ENCODE measurements around the gene RNF150.

Gene RNF150

DNA sequence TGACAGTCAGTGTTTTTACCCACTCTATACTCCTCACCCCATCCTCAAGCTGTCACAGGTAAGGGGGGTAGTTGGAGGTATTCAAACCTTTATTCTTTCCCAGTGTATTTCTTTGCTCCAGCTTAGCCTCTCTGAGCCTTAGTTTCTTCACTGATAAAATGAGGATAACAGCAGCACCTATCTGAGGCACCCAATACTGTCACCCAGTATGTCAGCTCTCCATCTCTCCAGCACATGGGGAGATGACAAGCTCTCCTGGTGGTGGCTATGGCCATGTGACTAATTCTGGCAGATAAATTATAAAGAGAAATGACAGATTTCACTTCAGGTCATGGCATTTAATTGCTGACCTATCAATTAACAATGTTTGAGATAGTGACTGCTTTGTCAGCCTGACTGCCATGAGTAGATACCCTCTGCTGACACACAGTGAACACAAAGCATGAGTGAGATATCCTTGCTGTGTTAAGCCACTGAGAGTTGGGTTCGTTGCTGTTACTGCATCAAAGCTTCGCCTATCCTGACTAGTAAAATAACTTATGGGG lies 200.7 kb downstream of the RNF150 start:
- peak overlapping the region; percentile 61 for H3K4me2 ChIP-seq (ENCODE audit: low read depth, low read length, poor library complexity, severe bottlenecking)
- no peak overlapping the region for H2AFZ ChIP-seq (ENCODE audit: low read length)
- H3K9me2 ChIP-seq (replicated peaks; ENCODE audit: low read depth, low read length): no peaks in the 10 kb centered on the region
- peak overlapping the region; percentile 11 for H3K9ac ChIP-seq (ENCODE audit: low read depth, low read length, poor library complexity, severe bottlenecking)
- H3K4me1 ChIP-seq (ENCODE audit: insufficient read depth, low read length, poor library complexity, severe bottlenecking): peaks cover 4% of the 10 kb centered on the region
- no peaks in the 10 kb centered on the region for H4K20me1 ChIP-seq (ENCODE audit: insufficient read depth, low read length, poor library complexity, severe bottlenecking)
- H3K4me3 ChIP-seq (ENCODE audit: low read length, poor library complexity, severe bottlenecking): peak overlapping the region; percentile 34
- no peaks in the 10 kb centered on the region for H3K79me2 ChIP-seq (ENCODE audit: insufficient read depth, low read length)
- no peaks in the 10 kb centered on the region for H3F3A ChIP-seq (ENCODE audit: low read depth)
- no peaks in the 10 kb centered on the region for H3K9me3 ChIP-seq (ENCODE audit: insufficient read depth, low read depth, low read length)
- no peaks in the 10 kb centered on the region for H3K36me3 ChIP-seq (ENCODE audit: insufficient read depth, low read length)
- no peaks in the 10 kb centered on the region for H3K27me3 ChIP-seq (ENCODE audit: insufficient read depth, low read length, poor library complexity, severe bottlenecking)
- TF ChIP-seq EZH2phosphoT487 (IDR thresholded peaks at IDR 0.05; ENCODE audit: borderline replicate concordance) (no peak), CTCF (conservative IDR thresholded peaks at IDR 0.05; ENCODE audit: low read length) (no peak)

- H3K9ac ChIP-seq (ENCODE audit: low read depth, low read length, poor library complexity, severe bottlenecking): peak overlapping the region; percentile 29
- H2AFZ ChIP-seq (ENCODE audit: low read length): no peak overlapping the region
- no peaks in the 10 kb centered on the region for H3K36me3 ChIP-seq (ENCODE audit: insufficient read depth, low read length)
- no peaks in the 10 kb centered on the region for H4K20me1 ChIP-seq (ENCODE audit: insufficient read depth, low read length, poor library complexity, severe bottlenecking)
- H3K4me1 ChIP-seq (ENCODE audit: insufficient read depth, low read length, poor library complexity, severe bottlenecking): peaks cover 4% of the 10 kb centered on the region
- TF ChIP-seq EZH2phosphoT487 (IDR thresholded peaks at IDR 0.05; ENCODE audit: borderline replicate concordance) (no peak), CTCF (conservative IDR thresholded peaks at IDR 0.05; ENCODE audit: low read length) (no peak)
- no peaks in the 10 kb centered on the region for H3K9me3 ChIP-seq (ENCODE audit: insufficient read depth, low read depth, low read length)
- H3K4me2 ChIP-seq (ENCODE audit: low read depth, low read length, poor library complexity, severe bottlenecking): peak overlapping the region; percentile 61
- H3K79me2 ChIP-seq (ENCODE audit: insufficient read depth, low read length): no peaks in the 10 kb centered on the region
- peak overlapping the region; percentile 34 for H3K4me3 ChIP-seq (ENCODE audit: low read length, poor library complexity, severe bottlenecking)
- H3K27me3 ChIP-seq (ENCODE audit: insufficient read depth, low read length, poor library complexity, severe bottlenecking): no peaks in the 10 kb centered on the region
- H3K9me2 ChIP-seq (replicated peaks; ENCODE audit: low read depth, low read length): no peaks in the 10 kb centered on the region
- H3F3A ChIP-seq (ENCODE audit: low read depth): no peaks in the 10 kb centered on the region
These were observed 201.4 kb downstream of the RNF150 start for GRCh38 chr4:140931911-140932310.

DNA sequence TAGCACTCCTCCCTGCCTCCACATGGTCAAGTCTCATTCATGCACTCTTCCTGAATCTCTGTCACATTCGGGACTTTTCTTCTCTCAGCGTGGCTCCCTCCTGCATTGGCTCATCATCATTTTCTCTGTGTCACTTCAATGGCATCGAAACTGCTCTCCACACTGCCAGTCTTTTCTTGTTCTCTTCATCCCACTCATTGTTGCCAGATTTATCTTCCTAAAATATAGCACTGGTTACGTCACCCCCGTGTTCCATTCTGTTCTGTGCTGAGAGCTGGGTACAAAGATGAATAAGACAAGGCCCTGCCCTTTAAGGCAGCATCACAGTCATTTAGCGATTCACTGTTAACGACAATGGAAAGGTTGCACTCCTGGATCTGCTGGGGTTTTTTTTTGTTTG lies 202.7 kb downstream of the RNF150 start:
- no peaks in the 10 kb centered on the region for H4K20me1 ChIP-seq (ENCODE audit: insufficient read depth, low read length, poor library complexity, severe bottlenecking)
- H2AFZ ChIP-seq (ENCODE audit: low read length): no peak overlapping the region
- H3K4me1 ChIP-seq (ENCODE audit: insufficient read depth, low read length, poor library complexity, severe bottlenecking): peaks cover 17% of the 10 kb centered on the region
- peak overlapping the region; percentile 20 for H3K9ac ChIP-seq (ENCODE audit: low read depth, low read length, poor library complexity, severe bottlenecking)
- H3K36me3 ChIP-seq (ENCODE audit: insufficient read depth, low read length): no peaks in the 10 kb centered on the region
- H3K9me3 ChIP-seq (ENCODE audit: insufficient read depth, low read depth, low read length): no peaks in the 10 kb centered on the region
- H3K4me3 ChIP-seq (ENCODE audit: low read length, poor library complexity, severe bottlenecking): no peak overlapping the region
- no peaks in the 10 kb centered on the region for H3K79me2 ChIP-seq (ENCODE audit: insufficient read depth, low read length)
- no peaks in the 10 kb centered on the region for H3F3A ChIP-seq (ENCODE audit: low read depth)
- no peaks in the 10 kb centered on the region for H3K27me3 ChIP-seq (ENCODE audit: insufficient read depth, low read length, poor library complexity, severe bottlenecking)
- no peak overlapping the region for H3K4me2 ChIP-seq (ENCODE audit: low read depth, low read length, poor library complexity, severe bottlenecking)
- no peak for TF ChIP-seq CTCF (conservative IDR thresholded peaks at IDR 0.05; ENCODE audit: low read length)
- H3K9me2 ChIP-seq (replicated peaks; ENCODE audit: low read depth, low read length): no peaks in the 10 kb centered on the region
